Right lobe of liver (tissue), 4 donors: ENCODE measurements around the gene POLN.

Experiments
- POLR2A ChIP-seq: fragments of 450-650 bp; IDR thresholded peaks from one replicate; pipeline ENCODE4 v1.6.1; 2017; ENCODE audit warnings: antibody characterized with exemption, mild to moderate bottlenecking
- TF ChIP-seq, protein P1 (sequence below), 4 donors: fragments of 200-600 bp in 3 of 4; fragments of 450-650 bp in 1 of 4; IDR thresholded peaks; one replicate each; pipeline versions ENCODE4 v1.5.1 to v1.8.0; 2016 to 2022; ENCODE audit warnings: antibody characterized with exemption in 4 of 4, mild to moderate bottlenecking in 2 of 4
- donor health status: DM: no; HTN: no; CAD: no.
- donor health status: DM: no; HTN: no; CAD: no.
- donor health status: DM: no; HTN: yes; CAD: no.

- TF ChIP-seq, protein P1, sequence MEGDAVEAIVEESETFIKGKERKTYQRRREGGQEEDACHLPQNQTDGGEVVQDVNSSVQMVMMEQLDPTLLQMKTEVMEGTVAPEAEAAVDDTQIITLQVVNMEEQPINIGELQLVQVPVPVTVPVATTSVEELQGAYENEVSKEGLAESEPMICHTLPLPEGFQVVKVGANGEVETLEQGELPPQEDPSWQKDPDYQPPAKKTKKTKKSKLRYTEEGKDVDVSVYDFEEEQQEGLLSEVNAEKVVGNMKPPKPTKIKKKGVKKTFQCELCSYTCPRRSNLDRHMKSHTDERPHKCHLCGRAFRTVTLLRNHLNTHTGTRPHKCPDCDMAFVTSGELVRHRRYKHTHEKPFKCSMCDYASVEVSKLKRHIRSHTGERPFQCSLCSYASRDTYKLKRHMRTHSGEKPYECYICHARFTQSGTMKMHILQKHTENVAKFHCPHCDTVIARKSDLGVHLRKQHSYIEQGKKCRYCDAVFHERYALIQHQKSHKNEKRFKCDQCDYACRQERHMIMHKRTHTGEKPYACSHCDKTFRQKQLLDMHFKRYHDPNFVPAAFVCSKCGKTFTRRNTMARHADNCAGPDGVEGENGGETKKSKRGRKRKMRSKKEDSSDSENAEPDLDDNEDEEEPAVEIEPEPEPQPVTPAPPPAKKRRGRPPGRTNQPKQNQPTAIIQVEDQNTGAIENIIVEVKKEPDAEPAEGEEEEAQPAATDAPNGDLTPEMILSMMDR (IDR thresholded peaks at IDR 0.05): no peak
- no peak for TF ChIP-seq POLR2A
Observed at GRCh38 chr4:2256156-2256731, 14.3 kb upstream of the POLN start.
